Measurements from ENCODE around the gene COA7.

Gene COA7

GRCh38 chr1:52667290-52667689 lies 30.9 kb downstream of the COA7 start:
- no peak for TF ChIP-seq CTCF (IDR thresholded peaks at IDR 0.05; ENCODE audit: low read depth, low read length)
- H3K4me3 ChIP-seq (ENCODE audit: low read depth, low read length), result no peak overlapping the region

GRCh38 chr1:52665006-52665941 lies 32.9 kb downstream of the COA7 start:
- no peak overlapping the region for H3K4me3 ChIP-seq (ENCODE audit: low read depth, low read length)
- no peak for TF ChIP-seq CTCF (IDR thresholded peaks at IDR 0.05; ENCODE audit: low read depth, low read length)

GRCh38 chr1:52663716-52664115 lies 34.4 kb downstream of the COA7 start:
- no peak for TF ChIP-seq CTCF (IDR thresholded peaks at IDR 0.05; ENCODE audit: low read depth, low read length)
- no peak overlapping the region for H3K4me3 ChIP-seq (ENCODE audit: low read depth, low read length)

- H3K4me3 ChIP-seq (ENCODE audit: low read depth, low read length), result no peak overlapping the region
- no peak for TF ChIP-seq CTCF (IDR thresholded peaks at IDR 0.05; ENCODE audit: low read depth, low read length)
These were observed 35.4 kb downstream of the COA7 start for GRCh38 chr1:52662645-52663313.

GRCh38 chr1:52660807-52661206 lies 37.3 kb downstream of the COA7 start:
- TF ChIP-seq CTCF (IDR thresholded peaks at IDR 0.05; ENCODE audit: low read depth, low read length), result no peak
- H3K4me3 ChIP-seq (ENCODE audit: low read depth, low read length), result no peak overlapping the region

- TF ChIP-seq CTCF (IDR thresholded peaks at IDR 0.05; ENCODE audit: low read depth, low read length), result no peak
- H3K4me3 ChIP-seq (ENCODE audit: low read depth, low read length), result no peak overlapping the region
These were observed 38.1 kb downstream of the COA7 start for GRCh38 chr1:52659851-52660596.

Measured in WI38 (cell line).